Stomach smooth muscle (tissue), 2 donors: ENCODE data around the gene FNDC3B.
A peak's percentile ranks its signal among the peaks of the same experiment; 100 is the strongest.

ENCODE experiments used
- H3K27ac ChIP-seq: one replicate; pipeline ENCODE4 v1.7.0; 2013; ENCODE audit warnings: mild to moderate bottlenecking, low read length, inconsistent platforms
- H3K27me3 ChIP-seq, 2 donors: one replicate each; pipeline ENCODE4 v1.7.0; 2013; ENCODE audit warnings: low read length in 2 of 2; ENCODE audit not compliant: insufficient read depth in 2 of 2, control insufficient read depth in 1 of 2
- H3K36me3 ChIP-seq, 2 donors: one replicate each; pipeline ENCODE4 v1.7.0; 2013; ENCODE audit warnings: low read length in 2 of 2; ENCODE audit not compliant: control insufficient read depth in 2 of 2, insufficient read depth in 2 of 2
- H3K4me1 ChIP-seq: one replicate; pipeline ENCODE4 v1.7.0; 2013; ENCODE audit warnings: low read length; ENCODE audit not compliant: control insufficient read depth, insufficient read depth
- H3K4me3 ChIP-seq, 2 donors: one replicate each; pipeline ENCODE4 v1.7.0; 2013; ENCODE audit warnings: low read length in 2 of 2
- H3K9ac ChIP-seq, 2 donors: one replicate each; pipeline ENCODE4 v1.7.0; 2013; ENCODE audit warnings: low read length in 2 of 2, mild to moderate bottlenecking in 1 of 2
- H3K9me3 ChIP-seq, 2 donors: one replicate each; pipeline ENCODE4 v1.7.0; 2013; ENCODE audit warnings: low read length in 2 of 2; ENCODE audit not compliant: control insufficient read depth in 2 of 2
- donor health status: healthy.
- donor health status: Pancreatic carcinoma.

FNDC3B gene

DNA sequence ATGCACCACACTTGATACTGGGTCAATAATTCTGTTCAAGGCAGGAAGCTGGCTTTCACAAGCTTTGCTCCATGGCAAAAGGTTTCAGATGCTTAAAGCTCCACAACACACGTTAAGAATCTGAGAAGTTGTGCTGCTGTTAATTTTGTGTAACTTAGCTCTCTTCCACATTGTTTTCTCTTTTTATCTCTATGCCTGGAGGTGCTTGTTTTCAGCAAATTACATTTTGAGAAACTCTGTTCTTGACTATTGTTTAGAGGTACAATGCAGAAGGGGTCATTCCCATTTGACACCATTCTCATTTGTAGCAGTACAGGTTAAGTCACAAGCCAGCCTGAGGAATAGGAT, 156.0 kb downstream of the FNDC3B start:
- Histone ChIP-seq H3K9ac (no peak overlapping the region), H3K4me1 (no peaks in the 10 kb centered on the region), H3K27me3 (no peaks in the 10 kb centered on the region), H3K36me3 (no peaks in the 10 kb centered on the region), H3K4me3 (no peak overlapping the region), H3K9me3 (no peaks in the 10 kb centered on the region), H3K27ac (no peak overlapping the region)

GRCh38 chr3:172197344-172197743, 158.0 kb downstream of the FNDC3B start:
- Histone ChIP-seq H3K9me3 (no peaks in the 10 kb centered on the region), H3K4me3 (no peak overlapping the region), H3K27me3 (no peaks in the 10 kb centered on the region), H3K36me3 (no peaks in the 10 kb centered on the region), H3K27ac (no peak overlapping the region), H3K4me1 (peaks cover 11% of the 10 kb centered on the region), H3K9ac (no peak overlapping the region)

DNA sequence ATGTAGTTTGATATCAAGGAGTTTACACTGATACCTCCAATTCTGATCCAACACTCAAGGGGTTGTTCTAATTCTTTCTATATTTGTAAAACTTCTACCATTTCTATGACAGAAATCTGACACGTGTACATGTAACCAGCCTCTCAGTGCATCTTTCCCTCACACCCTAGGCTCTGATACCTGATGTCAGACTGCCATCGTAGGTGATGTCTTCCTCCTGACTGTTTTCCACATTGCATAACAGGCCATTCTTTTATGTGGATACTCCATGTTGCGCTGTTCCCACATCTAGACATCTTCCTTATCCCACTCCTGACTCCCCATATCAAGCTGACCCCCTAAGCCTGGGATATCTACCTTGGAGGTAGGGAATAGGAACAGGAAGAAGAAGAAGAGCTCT, 159.1 kb downstream of the FNDC3B start:
- H3K4me3 ChIP-seq: no peak overlapping the region
- H3K4me1 ChIP-seq: peaks cover 11% of the 10 kb centered on the region
- no peak overlapping the region for H3K9ac ChIP-seq
- no peak overlapping the region for H3K27ac ChIP-seq
- no peaks in the 10 kb centered on the region for H3K9me3 ChIP-seq
- no peaks in the 10 kb centered on the region for H3K36me3 ChIP-seq
- H3K27me3 ChIP-seq: no peaks in the 10 kb centered on the region

GRCh38 chr3:172199850-172200369, 160.5 kb downstream of the FNDC3B start:
- H3K36me3 ChIP-seq: no peaks in the 10 kb centered on the region
- H3K9me3 ChIP-seq: no peaks in the 10 kb centered on the region
- H3K27me3 ChIP-seq: no peaks in the 10 kb centered on the region
- peaks cover 20% of the 10 kb centered on the region for H3K4me1 ChIP-seq
- H3K27ac ChIP-seq: no peak overlapping the region
- H3K4me3 ChIP-seq: no peak overlapping the region
- H3K9ac ChIP-seq: no peak overlapping the region

GRCh38 chr3:172201136-172201869, 161.9 kb downstream of the FNDC3B start:
- Histone ChIP-seq H3K27me3 (no peaks in the 10 kb centered on the region), H3K9me3 (no peaks in the 10 kb centered on the region), H3K4me1 (peaks cover 25% of the 10 kb centered on the region), H3K27ac (peak overlapping the region; percentile 92), H3K36me3 (no peaks in the 10 kb centered on the region), H3K4me3 (peak overlapping the region in 1 of 2 donors; percentile 36), H3K9ac (peak overlapping the region; percentile 3 to 13)

DNA sequence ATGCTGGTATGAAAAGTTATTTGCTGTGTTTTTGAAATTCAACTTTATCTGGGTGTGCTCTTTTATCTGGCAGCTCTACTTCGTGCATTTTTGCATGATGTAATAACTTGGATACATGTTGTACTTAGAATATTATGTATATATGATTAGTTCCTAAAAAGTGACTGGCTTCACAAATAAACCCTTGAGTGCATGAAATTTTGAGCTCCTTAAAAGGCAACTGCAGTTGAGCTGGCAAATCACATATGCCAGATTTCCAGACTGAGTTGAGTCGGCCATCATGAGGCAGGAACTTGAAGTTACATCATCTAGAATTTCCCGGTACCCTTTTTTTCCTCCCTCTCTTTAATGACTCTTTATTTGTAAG, 162.5 kb downstream of the FNDC3B start:
- H3K27ac ChIP-seq: peak overlapping the region; percentile 92
- no peaks in the 10 kb centered on the region for H3K27me3 ChIP-seq
- peak overlapping the region in 1 of 2 donors; percentile 36 for H3K4me3 ChIP-seq
- H3K36me3 ChIP-seq: no peaks in the 10 kb centered on the region
- no peak overlapping the region for H3K9ac ChIP-seq
- H3K4me1 ChIP-seq: peaks cover 25% of the 10 kb centered on the region
- no peaks in the 10 kb centered on the region for H3K9me3 ChIP-seq

DNA sequence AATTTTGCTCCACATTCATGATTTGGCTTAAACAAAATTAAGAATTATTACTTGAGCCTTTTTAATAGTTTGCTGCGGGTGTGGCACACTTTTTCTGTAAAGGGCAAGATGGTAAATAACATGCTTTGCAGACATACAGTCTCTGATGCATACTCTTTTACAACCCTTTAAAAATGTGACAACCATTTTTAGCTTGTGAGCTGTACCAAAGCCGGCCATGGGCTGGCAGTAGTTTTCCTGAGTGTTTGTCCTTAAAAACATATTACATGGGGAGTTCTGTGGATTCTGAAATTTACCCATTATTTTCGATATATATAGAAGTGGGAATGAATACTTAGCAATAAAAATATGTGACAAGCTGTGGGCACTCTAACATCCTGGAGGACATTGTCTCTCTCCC, 163.4 kb downstream of the FNDC3B start:
- Histone ChIP-seq H3K9me3 (no peaks in the 10 kb centered on the region), H3K4me1 (peaks cover 25% of the 10 kb centered on the region), H3K4me3 (no peak overlapping the region), H3K27me3 (no peaks in the 10 kb centered on the region), H3K36me3 (no peaks in the 10 kb centered on the region), H3K27ac (peak overlapping the region; percentile 92), H3K9ac (peak overlapping the region in 1 of 2 donors; percentile 25)

DNA sequence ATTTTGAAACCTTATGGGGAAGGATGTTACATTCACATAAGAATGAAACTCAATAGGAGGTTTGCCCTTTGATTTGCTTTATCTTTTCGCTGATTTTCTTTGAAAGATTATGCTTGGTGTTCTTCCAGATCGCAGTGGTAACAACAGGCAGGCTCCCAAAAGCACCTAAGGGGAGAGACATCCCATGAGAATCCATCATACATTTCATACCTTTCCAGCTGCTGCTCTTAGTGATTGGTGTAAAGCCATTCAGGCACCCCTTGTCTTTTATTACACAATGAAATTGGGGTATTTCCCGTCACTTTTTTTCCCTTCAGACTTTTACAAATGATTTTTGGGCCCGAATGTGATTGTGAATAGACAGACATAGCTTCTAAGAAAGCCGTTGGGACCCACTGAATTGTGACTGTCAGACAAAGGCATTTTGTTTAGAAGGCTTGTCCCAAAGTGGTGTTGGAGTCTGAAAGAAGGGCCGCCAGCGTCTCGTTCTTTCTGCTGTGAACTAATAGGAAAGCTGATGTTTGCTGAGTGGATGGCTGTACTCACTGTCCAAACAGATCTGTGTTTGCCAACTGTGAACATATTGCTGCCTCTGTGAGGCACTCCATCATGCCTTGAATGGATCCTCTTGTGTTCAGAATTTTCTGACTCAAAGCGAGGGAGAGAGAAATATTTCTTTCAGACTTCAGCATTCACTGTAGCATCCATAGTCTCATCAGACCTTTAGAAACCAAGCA, 164.3 kb downstream of the FNDC3B start:
- peaks cover 25% of the 10 kb centered on the region for H3K4me1 ChIP-seq
- H3K9ac ChIP-seq: peak overlapping the region; percentile 13 to 55
- H3K4me3 ChIP-seq: peak overlapping the region in 1 of 2 donors; percentile 21
- H3K36me3 ChIP-seq: no peaks in the 10 kb centered on the region
- no peaks in the 10 kb centered on the region for H3K27me3 ChIP-seq
- H3K9me3 ChIP-seq: no peaks in the 10 kb centered on the region
- peak overlapping the region; percentile 92 for H3K27ac ChIP-seq

GRCh38 chr3:172204716-172205115, 165.3 kb downstream of the FNDC3B start:
- Histone ChIP-seq H3K36me3 (no peaks in the 10 kb centered on the region), H3K9me3 (no peaks in the 10 kb centered on the region), H3K27ac (peak overlapping the region; percentile 42), H3K4me3 (no peak overlapping the region), H3K4me1 (peaks cover 27% of the 10 kb centered on the region), H3K27me3 (no peaks in the 10 kb centered on the region), H3K9ac (peak overlapping the region in 1 of 2 donors; percentile 55)

DNA sequence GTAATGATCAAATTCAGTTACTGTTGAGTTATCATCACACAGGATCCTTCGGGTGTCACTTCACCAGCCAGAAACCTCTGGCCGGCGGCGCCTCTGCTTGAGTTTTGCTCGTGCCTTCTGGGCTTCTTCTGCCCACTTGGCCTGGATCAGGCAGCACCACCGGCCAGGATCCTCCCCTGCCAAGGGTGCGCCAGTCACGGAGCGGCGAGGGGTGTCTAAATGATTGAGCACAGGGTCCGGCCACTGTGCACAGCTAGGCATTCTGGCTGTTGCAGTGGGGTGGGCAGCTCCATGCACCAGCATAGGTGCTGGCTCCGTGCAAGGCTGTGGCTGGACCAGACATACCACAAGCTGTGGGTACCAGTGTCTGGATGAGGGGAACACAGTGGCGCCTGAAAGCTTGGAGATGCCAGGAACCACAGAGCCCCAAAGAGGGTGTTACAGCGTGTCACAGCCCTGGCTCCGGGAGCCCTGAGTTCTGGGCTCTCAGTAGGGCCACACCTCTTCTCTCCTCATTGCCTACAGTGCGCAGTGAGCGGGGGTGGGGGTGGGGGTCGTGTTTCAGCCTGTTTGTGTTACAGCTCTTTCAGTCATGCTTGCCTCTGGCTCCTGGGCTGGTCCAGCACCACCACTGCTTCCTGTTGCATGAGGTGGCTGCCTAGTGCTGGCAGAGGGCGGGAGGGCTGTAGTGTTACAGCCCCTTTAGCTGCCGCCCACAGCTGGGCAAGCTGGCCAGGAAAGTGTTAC, 169.4 kb downstream of the FNDC3B start:
- no peak overlapping the region for H3K9ac ChIP-seq
- H3K36me3 ChIP-seq: no peaks in the 10 kb centered on the region
- peaks cover 26% of the 10 kb centered on the region for H3K4me1 ChIP-seq
- no peaks in the 10 kb centered on the region for H3K27me3 ChIP-seq
- no peak overlapping the region for H3K4me3 ChIP-seq
- H3K9me3 ChIP-seq: no peaks in the 10 kb centered on the region
- no peak overlapping the region for H3K27ac ChIP-seq
